Stimulated activated CD8-positive, alpha-beta memory T cell treated with anti-CD3 and anti-CD28 coated beads, Interleukin-15, amount 100 ng/mL, for 1 hour (primary cell): ENCODE data around the gene TPRG1L.
A peak's percentile ranks its signal among the peaks of the same experiment; 100 is the strongest.
"Not testable (repeated sequence)": the region's sequence is repeated elsewhere in the genome, so short reads cannot be mapped to it uniquely, and the experiment has no call there.

Source experiments
- DNase-seq: peaks from one replicate; pipeline ENCODE4 v3.0.0-alpha.2; 2020; ENCODE audit warnings: low read depth

TPRG1L gene

GRCh38 chr1:3624200-3625136 is at the start of gene TPRG1L:
TPRG1L (plus strand) TSS chr1:3625015; CDS start chr1:3625073, 58 bp downstream.
- peak; percentile 96 for DNase-seq

GRCh38 chr1:3575515-3575914 is 49.3 kb upstream of the TPRG1L start:
- DNase-seq: not testable (repeated sequence)

- DNase-seq: no peak
Measured at GRCh38 chr1:3575993-3576392, 48.8 kb upstream of the TPRG1L start.

GRCh38 chr1:3577300-3577699 is 47.5 kb upstream of the TPRG1L start:
- DNase-seq: no peak

- DNase-seq: no peak
Measured at GRCh38 chr1:3577711-3578432, 46.9 kb upstream of the TPRG1L start.

- no peak for DNase-seq
Measured at GRCh38 chr1:3578433-3578805, 46.4 kb upstream of the TPRG1L start.

- no peak for DNase-seq
Measured at GRCh38 chr1:3578906-3579305, 45.9 kb upstream of the TPRG1L start.

GRCh38 chr1:3579626-3580025 is 45.2 kb upstream of the TPRG1L start:
- no peak for DNase-seq

GRCh38 chr1:3580231-3580630 is 44.6 kb upstream of the TPRG1L start:
- DNase-seq: no peak

- no peak for DNase-seq
Measured at GRCh38 chr1:3581296-3582036, 43.3 kb upstream of the TPRG1L start.

- DNase-seq: not testable (repeated sequence)
Measured at GRCh38 chr1:3583751-3584150, 41.1 kb upstream of the TPRG1L start.

- no peak for DNase-seq
Measured at GRCh38 chr1:3584915-3585314, 39.9 kb upstream of the TPRG1L start.

GRCh38 chr1:3585353-3585868 is 39.4 kb upstream of the TPRG1L start:
- not testable (repeated sequence) for DNase-seq

GRCh38 chr1:3585940-3586568 is 38.8 kb upstream of the TPRG1L start:
- DNase-seq: no peak

GRCh38 chr1:3586986-3587759 is 37.6 kb upstream of the TPRG1L start:
- DNase-seq: no peak

GRCh38 chr1:3588395-3588794 is 36.4 kb upstream of the TPRG1L start:
- no peak for DNase-seq

- no peak for DNase-seq
Measured at GRCh38 chr1:3590139-3590763, 34.6 kb upstream of the TPRG1L start.

- DNase-seq: no peak
Measured at GRCh38 chr1:3590951-3591865, 33.6 kb upstream of the TPRG1L start.

- no peak for DNase-seq
Measured at GRCh38 chr1:3593334-3593733, 31.5 kb upstream of the TPRG1L start.
